HG02840 (cell line): ENCODE data around the gene TRIM65.
A peak's percentile ranks its signal among the peaks of the same experiment; 100 is the strongest.

ENCODE experiments used
- ATAC-seq: cut with Tn5 transposase; IDR thresholded peaks from one replicate; pipeline ENCODE4 v1.9.1; 2021; ENCODE audit warnings: mild to moderate bottlenecking, moderate library complexity, moderate number of reproducible peaks; ENCODE audit not compliant: unreplicated experiment, low FRiP score

The TRIM65 gene

DNA sequence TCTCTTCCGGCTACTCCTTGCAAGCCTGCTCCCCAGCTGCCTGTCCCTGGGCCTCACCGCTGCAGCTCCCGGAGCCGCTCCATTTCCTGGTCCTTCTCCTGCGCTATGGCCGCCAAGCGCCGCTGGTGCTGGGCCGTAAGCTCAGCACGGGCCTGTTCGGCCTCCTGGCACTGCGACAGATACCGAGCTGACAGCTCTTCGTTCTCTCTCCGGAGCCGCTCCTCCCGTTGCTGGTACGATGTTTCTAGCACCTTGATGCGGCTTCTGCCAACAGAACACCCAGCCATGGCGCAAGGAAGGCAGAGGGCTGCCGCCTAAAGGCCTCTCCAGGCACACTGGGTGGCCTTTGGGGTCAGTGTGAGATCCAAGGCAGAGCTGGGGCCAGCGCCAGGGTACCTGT lies 22.9 kb upstream of the TRIM65 start:
- no peak for ATAC-seq

GRCh38 chr17:75917917-75918445 lies 21.2 kb upstream of the TRIM65 start:
- ATAC-seq = no peak

- ATAC-seq = no peak
Observed at GRCh38 chr17:75917141-75917916, 20.6 kb upstream of the TRIM65 start.

DNA sequence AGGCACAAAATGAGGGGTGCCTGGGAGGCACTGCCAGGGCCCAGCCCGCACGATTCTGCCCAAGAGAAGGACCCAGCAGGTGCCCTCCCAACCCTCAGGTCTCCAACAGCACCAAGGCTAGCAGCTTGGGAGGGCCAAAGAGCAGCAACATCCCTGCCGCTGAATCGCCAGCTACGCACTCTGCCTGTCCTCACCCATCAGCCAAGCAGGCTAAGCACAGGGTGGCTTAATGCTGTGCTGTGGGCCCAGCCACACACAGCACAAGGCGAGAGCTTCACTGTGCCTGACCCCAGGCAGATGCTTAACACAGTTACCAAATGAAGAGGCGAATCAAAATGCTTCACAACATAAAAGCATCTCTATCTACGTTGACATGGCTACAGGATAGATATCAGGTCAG lies 18.5 kb upstream of the TRIM65 start:
- ATAC-seq = no peak

DNA sequence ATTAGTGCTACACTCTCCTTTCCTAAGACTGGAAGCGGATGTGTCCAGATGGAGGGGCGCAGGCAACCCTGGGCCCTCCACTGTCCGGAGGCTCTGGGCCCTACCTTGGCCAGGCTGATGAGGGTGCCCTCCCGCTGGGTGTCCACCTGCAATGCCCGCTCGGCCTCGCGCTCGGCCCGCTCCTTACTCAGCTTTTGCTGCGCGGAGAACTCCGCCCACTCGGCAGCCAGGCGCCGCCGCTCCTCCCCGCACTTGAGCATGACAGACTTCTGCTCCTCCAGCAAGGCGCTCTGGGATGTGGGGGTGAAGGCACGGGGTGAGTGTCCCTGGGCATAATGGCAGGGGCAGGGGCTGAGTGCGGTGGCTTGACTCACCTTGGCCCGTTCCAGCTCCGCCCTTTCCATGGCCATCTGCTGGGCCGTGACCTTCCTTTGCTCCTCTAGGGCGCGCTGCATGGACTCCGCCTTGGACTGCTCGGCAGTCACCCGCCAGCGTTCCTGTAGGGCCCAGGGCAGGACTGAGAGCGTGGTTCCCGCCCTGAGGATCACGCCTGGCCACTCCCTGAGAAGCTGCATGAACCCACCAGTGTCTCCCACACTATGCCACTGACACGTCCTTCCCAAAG lies 18.0 kb upstream of the TRIM65 start:
- ATAC-seq = no peak

GRCh38 chr17:75913537-75914210 lies 16.9 kb upstream of the TRIM65 start:
- no peak for ATAC-seq

DNA sequence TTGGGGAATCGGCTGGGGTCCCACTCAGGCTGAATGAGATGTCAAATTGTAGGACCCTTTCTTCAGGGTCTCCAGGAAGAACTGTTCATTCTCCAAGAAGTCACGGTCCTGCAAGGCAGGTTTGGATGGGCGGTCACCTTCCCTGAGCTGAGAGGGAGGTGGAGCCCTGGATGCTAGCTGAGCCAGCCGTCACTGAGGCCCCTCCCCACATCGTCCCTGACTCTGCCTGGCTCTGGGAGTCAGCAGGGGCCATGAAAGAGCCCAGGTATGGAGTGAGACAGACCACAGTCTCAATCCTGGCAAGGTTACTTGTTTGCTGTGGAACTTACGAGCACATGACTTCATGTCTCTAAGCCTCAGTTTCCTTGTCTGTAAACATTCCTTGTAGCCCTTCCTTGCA lies 13.9 kb upstream of the TRIM65 start:
- no peak for ATAC-seq

DNA sequence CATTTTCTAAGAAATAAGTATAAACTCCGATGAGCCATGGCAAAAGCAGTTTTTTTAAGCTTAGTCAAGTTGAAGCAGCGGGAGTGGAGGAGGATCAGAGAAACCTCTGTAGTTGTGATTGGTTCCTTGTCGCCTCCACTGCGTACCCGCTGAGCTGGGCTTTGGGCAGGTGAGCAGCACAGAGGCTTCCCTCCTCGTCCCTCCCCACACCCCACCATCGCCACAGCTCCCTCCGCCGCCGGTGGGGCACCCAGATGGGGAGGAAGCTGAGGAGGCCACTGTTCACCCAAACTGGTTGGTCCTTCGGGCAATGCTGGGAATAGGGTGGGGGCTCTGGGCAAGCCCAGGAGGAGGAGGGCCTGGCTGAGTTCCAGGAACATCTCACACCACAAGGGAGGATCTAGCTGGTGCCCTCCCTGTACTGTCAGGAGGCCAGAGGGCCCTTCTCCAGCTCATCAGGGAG lies 13.1 kb upstream of the TRIM65 start:
- no peak for ATAC-seq

- ATAC-seq = no peak
Observed at GRCh38 chr17:75909051-75909811, 12.5 kb upstream of the TRIM65 start.

DNA sequence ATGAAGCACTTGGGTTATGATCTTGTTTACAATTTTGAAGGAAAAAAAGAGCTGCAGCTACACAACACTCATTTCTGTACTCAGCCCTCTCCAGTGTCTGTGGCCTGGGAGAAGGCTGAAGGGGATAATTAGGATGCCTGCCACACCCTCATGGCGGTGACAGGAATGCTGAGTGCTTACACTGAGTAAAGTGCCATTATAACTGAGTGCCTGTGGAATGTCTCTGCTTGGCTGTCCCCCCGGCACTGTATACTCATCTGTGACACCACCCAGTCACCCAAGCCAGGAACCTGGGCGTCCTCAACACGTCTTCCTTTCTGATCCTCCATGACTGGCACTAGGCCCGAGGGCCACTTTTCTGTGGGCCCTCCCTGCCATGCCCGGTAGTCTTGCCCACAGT lies 11.4 kb upstream of the TRIM65 start:
- no peak for ATAC-seq

GRCh38 chr17:75906143-75906884 lies 9.6 kb upstream of the TRIM65 start:
- ATAC-seq = no peak

GRCh38 chr17:75904749-75905521 lies 8.2 kb upstream of the TRIM65 start, which contains the start of gene MRPL38:
TSS of gene MRPL38 (minus strand) at chr17:75904884. CDS start at chr17:75904875, 9 bp downstream.
- ATAC-seq = peak; percentile 89

- ATAC-seq = no peak
Observed at GRCh38 chr17:75902406-75902805, 5.7 kb upstream of the TRIM65 start.

GRCh38 chr17:75901727-75902126 lies 5.0 kb upstream of the TRIM65 start:
- no peak for ATAC-seq

- no peak for ATAC-seq
Observed at GRCh38 chr17:75900691-75901533, 4.2 kb upstream of the TRIM65 start.

- no peak for ATAC-seq
Observed at GRCh38 chr17:75899767-75900468, 3.2 kb upstream of the TRIM65 start.

DNA sequence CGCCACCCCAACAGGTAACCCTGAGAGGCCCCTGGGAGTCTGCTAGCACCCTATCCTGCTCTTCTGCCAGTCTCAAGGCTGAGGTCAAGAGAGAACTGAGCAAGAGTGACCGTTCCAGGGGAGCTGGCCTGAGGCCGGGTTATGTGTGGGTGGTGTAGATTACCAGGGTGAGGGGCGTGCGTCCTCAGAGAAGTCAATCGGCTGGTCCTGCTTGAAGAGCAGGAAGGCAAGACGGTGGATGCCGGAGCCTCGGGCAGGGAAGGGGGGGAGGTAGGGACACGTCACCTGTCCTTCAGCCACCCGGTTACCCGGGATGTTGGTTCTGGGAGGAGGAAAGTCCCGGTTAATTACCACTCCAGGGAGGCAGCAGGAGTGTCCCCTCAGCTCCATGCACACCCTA lies 2.6 kb upstream of the TRIM65 start:
- no peak for ATAC-seq

DNA sequence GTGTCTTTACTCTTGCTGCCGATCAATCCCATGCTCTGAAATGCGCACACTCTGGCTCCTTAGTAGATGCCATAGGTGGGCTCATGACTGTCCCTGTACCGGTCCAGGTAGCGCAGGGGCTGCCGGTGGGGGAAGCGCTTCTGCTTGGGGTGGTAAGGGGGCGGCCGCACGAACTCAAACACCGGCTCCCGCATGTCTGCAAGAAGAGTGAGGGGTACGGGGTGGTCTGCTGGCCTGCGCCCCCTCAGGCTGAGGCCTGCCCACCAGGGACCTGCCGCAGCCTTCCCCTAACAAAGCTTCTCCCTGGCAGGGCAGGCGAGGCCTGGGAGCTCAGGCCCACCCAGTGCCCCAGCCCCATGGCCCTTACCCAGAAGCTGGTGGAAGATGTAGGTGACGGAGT lies 2.0 kb upstream of the TRIM65 start:
- ATAC-seq = no peak
